Measurements from ENCODE around the gene GPD2.
"Not testable (repeated sequence)": the region's sequence is repeated elsewhere in the genome, so short reads cannot be mapped to it uniquely, and the experiment has no call there.

Gene GPD2

GRCh38 chr2:156615836-156616322 lies 179.7 kb downstream of the GPD2 start:
- H3K4ac ChIP-seq (ENCODE audit: low read depth, low read length), result no peak overlapping the region
- H3K79me1 ChIP-seq (ENCODE audit: low read length), result no peaks in the 10 kb centered on the region
- no peaks in the 10 kb centered on the region for H3K4me1 ChIP-seq (ENCODE audit: control insufficient read depth, low read depth, low read length)
- no peak overlapping the region for H4K8ac ChIP-seq (ENCODE audit: low read depth, low read length)
- WGBS (ENCODE audit: extremely low coverage, insufficient coverage, low lambda C conversion rate), result no CpG with 5 or more reads among the region's 2 CpGs
- no peak overlapping the region for H3K18ac ChIP-seq (ENCODE audit: low read length)
- H4K5ac ChIP-seq (ENCODE audit: low read length), result no peak overlapping the region
- no peaks in the 10 kb centered on the region for H3K36me3 ChIP-seq (ENCODE audit: control insufficient read depth, insufficient read depth, low read length)
- H2BK5ac ChIP-seq (ENCODE audit: low read length), result no peak overlapping the region
- H2BK15ac ChIP-seq (replicated peaks; ENCODE audit: low read depth), result no peak overlapping the region
- no peaks in the 10 kb centered on the region for H3K79me2 ChIP-seq (ENCODE audit: control insufficient read depth, insufficient read depth, low read length)
- H3K27me3 ChIP-seq (ENCODE audit: insufficient read depth, low read length, poor library complexity), result no peaks in the 10 kb centered on the region
- H2BK120ac ChIP-seq (ENCODE audit: low read depth, low read length), result no peak overlapping the region
- no peak overlapping the region for H3K23ac ChIP-seq (ENCODE audit: low read length)
- no peak overlapping the region for H2AK5ac ChIP-seq (ENCODE audit: low read length)
- no peak overlapping the region for H3K56ac ChIP-seq (ENCODE audit: low read length)
- DNase-seq, result no peak
- H3K9ac ChIP-seq (ENCODE audit: low read length), result no peak overlapping the region
- no peak overlapping the region for H3K4me3 ChIP-seq (ENCODE audit: low read length)
- no peak overlapping the region for H3K27ac ChIP-seq (ENCODE audit: low read depth, low read length)
- no peak overlapping the region for H3K4me2 ChIP-seq (ENCODE audit: low read length)

- H3K79me1 ChIP-seq (ENCODE audit: low read length); H3K4me3 ChIP-seq (ENCODE audit: low read length); H3K79me2 ChIP-seq (ENCODE audit: control insufficient read depth, insufficient read depth, low read length); H3K4me1 ChIP-seq (ENCODE audit: control insufficient read depth, low read depth, low read length); H4K5ac ChIP-seq (ENCODE audit: low read length); H3K27ac ChIP-seq (ENCODE audit: low read depth, low read length); DNase-seq; H3K9ac ChIP-seq (ENCODE audit: low read length); H3K23ac ChIP-seq (ENCODE audit: low read length); H2BK120ac ChIP-seq (ENCODE audit: low read depth, low read length); H3K56ac ChIP-seq (ENCODE audit: low read length); H2AK5ac ChIP-seq (ENCODE audit: low read length); H3K18ac ChIP-seq (ENCODE audit: low read length); H3K4me2 ChIP-seq (ENCODE audit: low read length); H2BK15ac ChIP-seq (replicated peaks; ENCODE audit: low read depth); H4K8ac ChIP-seq (ENCODE audit: low read depth, low read length); H3K36me3 ChIP-seq (ENCODE audit: control insufficient read depth, insufficient read depth, low read length); H2BK5ac ChIP-seq (ENCODE audit: low read length); H3K27me3 ChIP-seq (ENCODE audit: insufficient read depth, low read length, poor library complexity); H3K4ac ChIP-seq (ENCODE audit: low read depth, low read length): not testable (repeated sequence)
- no CpG with 5 or more reads among the region's 33 CpGs for WGBS (ENCODE audit: extremely low coverage, insufficient coverage, low lambda C conversion rate)
Measured at GRCh38 chr2:156618071-156618470, 181.9 kb downstream of the GPD2 start.

- H3K56ac ChIP-seq (ENCODE audit: low read length), result no peak overlapping the region
- no peak overlapping the region for H2BK120ac ChIP-seq (ENCODE audit: low read depth, low read length)
- no peak overlapping the region for H2BK5ac ChIP-seq (ENCODE audit: low read length)
- no peak overlapping the region for H3K18ac ChIP-seq (ENCODE audit: low read length)
- H4K5ac ChIP-seq (ENCODE audit: low read length), result no peak overlapping the region
- no peaks in the 10 kb centered on the region for H3K79me2 ChIP-seq (ENCODE audit: control insufficient read depth, insufficient read depth, low read length)
- no peak overlapping the region for H3K4me3 ChIP-seq (ENCODE audit: low read length)
- H3K27ac ChIP-seq (ENCODE audit: low read depth, low read length), result no peak overlapping the region
- no peak overlapping the region for H3K4me2 ChIP-seq (ENCODE audit: low read length)
- H2AK5ac ChIP-seq (ENCODE audit: low read length), result no peak overlapping the region
- H3K27me3 ChIP-seq (ENCODE audit: insufficient read depth, low read length, poor library complexity), result no peaks in the 10 kb centered on the region
- no peak overlapping the region for H3K4ac ChIP-seq (ENCODE audit: low read depth, low read length)
- no peak overlapping the region for H3K9ac ChIP-seq (ENCODE audit: low read length)
- H3K36me3 ChIP-seq (ENCODE audit: control insufficient read depth, insufficient read depth, low read length), result no peaks in the 10 kb centered on the region
- H3K23ac ChIP-seq (ENCODE audit: low read length), result no peak overlapping the region
- no peak for DNase-seq
- no CpG with 5 or more reads among the region's 2 CpGs for WGBS (ENCODE audit: extremely low coverage, insufficient coverage, low lambda C conversion rate)
- H2BK15ac ChIP-seq (replicated peaks; ENCODE audit: low read depth), result peak overlapping the region; percentile 60
- no peaks in the 10 kb centered on the region for H3K79me1 ChIP-seq (ENCODE audit: low read length)
- H4K8ac ChIP-seq (ENCODE audit: low read depth, low read length), result no peak overlapping the region
- no peaks in the 10 kb centered on the region for H3K4me1 ChIP-seq (ENCODE audit: control insufficient read depth, low read depth, low read length)
Measured at GRCh38 chr2:156619021-156619539, 182.9 kb downstream of the GPD2 start.

DNA sequence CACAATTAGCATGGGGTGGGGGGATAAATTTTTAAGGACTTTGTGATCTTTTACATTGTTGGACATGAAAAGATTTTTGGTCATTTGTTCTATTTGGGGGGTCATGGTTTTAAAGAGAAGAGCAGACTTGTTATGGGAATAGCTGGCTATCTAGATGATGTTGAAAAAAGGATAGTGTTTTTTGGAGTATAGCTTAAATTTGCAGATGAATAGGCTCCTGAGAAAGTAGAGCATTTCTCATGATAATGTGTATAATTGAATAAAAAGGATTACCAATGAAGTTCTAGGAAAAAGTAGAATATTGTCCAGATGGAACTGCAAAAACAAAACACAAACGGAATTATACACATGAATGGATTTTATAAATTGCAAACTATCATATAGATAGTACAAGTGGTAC lies 186.3 kb downstream of the GPD2 start:
- no CpG with 5 or more reads among the region's 1 CpG for WGBS (ENCODE audit: extremely low coverage, insufficient coverage, low lambda C conversion rate)
- no peak overlapping the region for H2AK5ac ChIP-seq (ENCODE audit: low read length)
- H2BK120ac ChIP-seq (ENCODE audit: low read depth, low read length), result no peak overlapping the region
- H3K27ac ChIP-seq (ENCODE audit: low read depth, low read length), result no peak overlapping the region
- no peaks in the 10 kb centered on the region for H3K79me2 ChIP-seq (ENCODE audit: control insufficient read depth, insufficient read depth, low read length)
- no peaks in the 10 kb centered on the region for H3K79me1 ChIP-seq (ENCODE audit: low read length)
- no peak overlapping the region for H2BK15ac ChIP-seq (replicated peaks; ENCODE audit: low read depth)
- DNase-seq, result no peak
- no peaks in the 10 kb centered on the region for H3K4me1 ChIP-seq (ENCODE audit: control insufficient read depth, low read depth, low read length)
- H3K4me3 ChIP-seq (ENCODE audit: low read length), result no peak overlapping the region
- H3K56ac ChIP-seq (ENCODE audit: low read length), result no peak overlapping the region
- H3K9ac ChIP-seq (ENCODE audit: low read length), result no peak overlapping the region
- peaks cover 2% of the 10 kb centered on the region for H3K27me3 ChIP-seq (ENCODE audit: insufficient read depth, low read length, poor library complexity)
- no peak overlapping the region for H3K23ac ChIP-seq (ENCODE audit: low read length)
- H4K5ac ChIP-seq (ENCODE audit: low read length), result no peak overlapping the region
- H4K8ac ChIP-seq (ENCODE audit: low read depth, low read length), result no peak overlapping the region
- H3K4ac ChIP-seq (ENCODE audit: low read depth, low read length), result no peak overlapping the region
- H3K36me3 ChIP-seq (ENCODE audit: control insufficient read depth, insufficient read depth, low read length), result no peaks in the 10 kb centered on the region
- H2BK5ac ChIP-seq (ENCODE audit: low read length), result no peak overlapping the region
- no peak overlapping the region for H3K4me2 ChIP-seq (ENCODE audit: low read length)
- H3K18ac ChIP-seq (ENCODE audit: low read length), result no peak overlapping the region

GRCh38 chr2:156625360-156626170 lies 189.4 kb downstream of the GPD2 start:
- Histone ChIP-seq H3K79me1 (ENCODE audit: low read length) (no peaks in the 10 kb centered on the region), H3K18ac (ENCODE audit: low read length) (no peak overlapping the region), H3K9ac (ENCODE audit: low read length) (no peak overlapping the region), H3K36me3 (ENCODE audit: control insufficient read depth, insufficient read depth, low read length) (no peaks in the 10 kb centered on the region), H3K56ac (ENCODE audit: low read length) (no peak overlapping the region), H3K4ac (ENCODE audit: low read depth, low read length) (no peak overlapping the region), H3K4me1 (ENCODE audit: control insufficient read depth, low read depth, low read length) (no peaks in the 10 kb centered on the region), H4K8ac (ENCODE audit: low read depth, low read length) (no peak overlapping the region), H2AK5ac (ENCODE audit: low read length) (no peak overlapping the region), H3K4me3 (ENCODE audit: low read length) (no peak overlapping the region), H2BK5ac (ENCODE audit: low read length) (no peak overlapping the region), H2BK120ac (ENCODE audit: low read depth, low read length) (no peak overlapping the region), H2BK15ac (replicated peaks; ENCODE audit: low read depth) (no peak overlapping the region), H3K27me3 (ENCODE audit: insufficient read depth, low read length, poor library complexity) (peaks cover 2% of the 10 kb centered on the region), H4K5ac (ENCODE audit: low read length) (no peak overlapping the region), H3K4me2 (ENCODE audit: low read length) (no peak overlapping the region), H3K79me2 (ENCODE audit: control insufficient read depth, insufficient read depth, low read length) (no peaks in the 10 kb centered on the region), H3K23ac (ENCODE audit: low read length) (no peak overlapping the region), H3K27ac (ENCODE audit: low read depth, low read length) (no peak overlapping the region)
- no peak for DNase-seq
- WGBS (ENCODE audit: extremely low coverage, insufficient coverage, low lambda C conversion rate), result no CpG with 5 or more reads among the region's 5 CpGs
